Measurements from ENCODE around the gene CEP43. TPM values are rescaled to one million over a fixed set of nuclear protein-coding genes. Genes with fewer than 3 reads are reported as not detected.
A peak's percentile ranks its signal among the peaks of the same experiment; 100 is the strongest.

Gene CEP43
- polyA plus RNA-seq, 1 donor from 2014 or later = 78.2 TPM

- H3K27ac ChIP-seq (ENCODE audit: low read length) = no peak overlapping the region
- no peaks in the 10 kb centered on the region for H3F3A ChIP-seq (ENCODE audit: insufficient read depth, low read length, poor library complexity, severe bottlenecking)
- H3K9me3 ChIP-seq (ENCODE audit: low read length) = no peaks in the 10 kb centered on the region
- TF ChIP-seq SMC3 (conservative IDR thresholded peaks at IDR 0.05; ENCODE audit: poor library complexity) = no peak
- no peak for TF ChIP-seq EP300 (conservative IDR thresholded peaks at IDR 0.05; ENCODE audit: poor library complexity, severe bottlenecking)
- TF ChIP-seq REST (IDR thresholded peaks at IDR 0.05; ENCODE audit: borderline replicate concordance) = no peak
- TF ChIP-seq RAD21 (conservative IDR thresholded peaks at IDR 0.05) = no peak
- no peak for TF ChIP-seq TAF1 (IDR thresholded peaks at IDR 0.05; ENCODE audit: low read depth)
- no peak for TF ChIP-seq MXI1 (conservative IDR thresholded peaks at IDR 0.05; ENCODE audit: poor library complexity, severe bottlenecking)
- TF ChIP-seq POLR2AphosphoS5 (IDR thresholded peaks at IDR 0.05) = no peak
- TF ChIP-seq, protein P1, sequence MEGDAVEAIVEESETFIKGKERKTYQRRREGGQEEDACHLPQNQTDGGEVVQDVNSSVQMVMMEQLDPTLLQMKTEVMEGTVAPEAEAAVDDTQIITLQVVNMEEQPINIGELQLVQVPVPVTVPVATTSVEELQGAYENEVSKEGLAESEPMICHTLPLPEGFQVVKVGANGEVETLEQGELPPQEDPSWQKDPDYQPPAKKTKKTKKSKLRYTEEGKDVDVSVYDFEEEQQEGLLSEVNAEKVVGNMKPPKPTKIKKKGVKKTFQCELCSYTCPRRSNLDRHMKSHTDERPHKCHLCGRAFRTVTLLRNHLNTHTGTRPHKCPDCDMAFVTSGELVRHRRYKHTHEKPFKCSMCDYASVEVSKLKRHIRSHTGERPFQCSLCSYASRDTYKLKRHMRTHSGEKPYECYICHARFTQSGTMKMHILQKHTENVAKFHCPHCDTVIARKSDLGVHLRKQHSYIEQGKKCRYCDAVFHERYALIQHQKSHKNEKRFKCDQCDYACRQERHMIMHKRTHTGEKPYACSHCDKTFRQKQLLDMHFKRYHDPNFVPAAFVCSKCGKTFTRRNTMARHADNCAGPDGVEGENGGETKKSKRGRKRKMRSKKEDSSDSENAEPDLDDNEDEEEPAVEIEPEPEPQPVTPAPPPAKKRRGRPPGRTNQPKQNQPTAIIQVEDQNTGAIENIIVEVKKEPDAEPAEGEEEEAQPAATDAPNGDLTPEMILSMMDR (IDR thresholded peaks at IDR 0.05; ENCODE audit: poor library complexity, severe bottlenecking) = no peak
- TF ChIP-seq EZH2 (IDR thresholded peaks at IDR 0.05; ENCODE audit: borderline replicate concordance, insufficient read depth, low read length, poor library complexity, severe bottlenecking) = no peak
- no peak overlapping the region for H3K4me3 ChIP-seq (ENCODE audit: low read length)
- H2AFZ ChIP-seq (ENCODE audit: low read depth, low read length) = no peak overlapping the region
- no peaks in the 10 kb centered on the region for H4K20me1 ChIP-seq (ENCODE audit: insufficient read depth)
- H3K4me2 ChIP-seq (ENCODE audit: low read length) = no peak overlapping the region
- H3K79me2 ChIP-seq (replicated peaks; ENCODE audit: insufficient read depth, low read length) = no peaks in the 10 kb centered on the region
- no peaks in the 10 kb centered on the region for H3K9me2 ChIP-seq (ENCODE audit: insufficient read depth, low read length)
- no peaks in the 10 kb centered on the region for H3K27me3 ChIP-seq (ENCODE audit: insufficient read depth, low read depth, low read length)
- H3K36me3 ChIP-seq (ENCODE audit: insufficient read depth, low read length) = no peaks in the 10 kb centered on the region
- H3K9ac ChIP-seq (ENCODE audit: low read length) = no peak overlapping the region
Observed at GRCh38 chr6:166987448-166987847, 11.7 kb upstream of the CEP43 start.

GRCh38 chr6:166987930-166988329 is 11.3 kb upstream of the CEP43 start:
- H3K4me2 ChIP-seq (ENCODE audit: low read length) = no peak overlapping the region
- H3K9me3 ChIP-seq (ENCODE audit: low read length) = no peaks in the 10 kb centered on the region
- no peaks in the 10 kb centered on the region for H3K36me3 ChIP-seq (ENCODE audit: insufficient read depth, low read length)
- H2AFZ ChIP-seq (ENCODE audit: low read depth, low read length) = no peak overlapping the region
- no peak overlapping the region for H3K9ac ChIP-seq (ENCODE audit: low read length)
- no peaks in the 10 kb centered on the region for H4K20me1 ChIP-seq (ENCODE audit: insufficient read depth)
- no peaks in the 10 kb centered on the region for H3F3A ChIP-seq (ENCODE audit: insufficient read depth, low read length, poor library complexity, severe bottlenecking)
- no peaks in the 10 kb centered on the region for H3K9me2 ChIP-seq (ENCODE audit: insufficient read depth, low read length)
- no peaks in the 10 kb centered on the region for H3K27me3 ChIP-seq (ENCODE audit: insufficient read depth, low read depth, low read length)
- TF ChIP-seq, protein P1 (IDR thresholded peaks at IDR 0.05; ENCODE audit: poor library complexity, severe bottlenecking) = peak; percentile 12
- TF ChIP-seq POLR2AphosphoS5 (IDR thresholded peaks at IDR 0.05) (no peak), MXI1 (conservative IDR thresholded peaks at IDR 0.05; ENCODE audit: poor library complexity, severe bottlenecking) (no peak), REST (IDR thresholded peaks at IDR 0.05; ENCODE audit: borderline replicate concordance) (no peak), RAD21 (conservative IDR thresholded peaks at IDR 0.05) (no peak), SMC3 (conservative IDR thresholded peaks at IDR 0.05; ENCODE audit: poor library complexity) (no peak)
- H3K4me3 ChIP-seq (ENCODE audit: low read length) = no peak overlapping the region
- no peak overlapping the region for H3K27ac ChIP-seq (ENCODE audit: low read length)
- no peaks in the 10 kb centered on the region for H3K79me2 ChIP-seq (replicated peaks; ENCODE audit: insufficient read depth, low read length)

All from neural cell (in vitro differentiated cells).